HepG2 (cell line): ENCODE results near the gene PPP1R16B. TPM values are rescaled to one million over a fixed set of nuclear protein-coding genes. Genes with fewer than 3 reads are reported as not detected.

Source experiments
- ATAC-seq: fragments of 200-7000 bp; cut with Tn5 transposase; 3 replicates; pipeline ENCODE4 v1.9.1; 2020; ENCODE audit warnings: mild to moderate bottlenecking, moderate library complexity
- BruUV-seq: library from RNA; stranded (reverse); fragments of 400-500 nt; replicated peaks from 2 replicates; lab custom pipeline; 2021; lab: Mats Ljungman, UMichigan
- CTCF ChIA-PET: fragments of 300-600 bp; formaldehyde crosslinking; extraction: SDS; loops from one replicate; lab custom pipeline; 2021; ENCODE audit warnings: low total read pairs, inconsistent platforms, low intra/inter-chr PET ratio; lab: Yijun Ruan, JAX
- POLR2A ChIA-PET: fragments of 350-600 bp; sonication (Branson Sonifier 250); formaldehyde crosslinking; loops from one replicate; lab custom pipeline; 2020; ENCODE audit warnings: antibody characterized with exemption, inconsistent platforms; lab: Yijun Ruan, JAX
- DNase-seq: peaks from one replicate; pipeline ENCODE4 v3.0.0-alpha.2; 2015; ENCODE audit warnings: low spot score
- FAIRE-seq: peaks from 3 replicates; lab custom pipeline; 2011; peaks lifted over from hg19 to GRCh38; lab: Jason Lieb, UNC
- H2AFZ ChIP-seq: one replicate; pipeline ENCODE4 v1.6.1; 2011; ENCODE audit warnings: low read length, inconsistent platforms
- H3K27ac ChIP-seq: fragments of 300-600 bp; 3 replicates; pipeline ENCODE4 v1.8.0; 2011; ENCODE audit warnings: mixed run types, mild to moderate bottlenecking, mixed read lengths, low read length, inconsistent platforms; ENCODE audit not compliant: insufficient read depth; ENCODE audit errors: extremely low read length
- H3K27me3 ChIP-seq, 2 experiments: fragments of 200-600 bp in 1 of 2; 2 replicates in 1 of 2; 3 replicates in 1 of 2; pipeline versions ENCODE4 v1.6.0 to v1.8.0; 2011; ENCODE audit warnings: low read length in 2 of 2, mild to moderate bottlenecking in 2 of 2, moderate library complexity in 2 of 2, inconsistent platforms in 1 of 2; ENCODE audit not compliant: insufficient read depth in 2 of 2, control insufficient read depth in 1 of 2
- H3K36me3 ChIP-seq, 2 experiments: fragments of 200-600 bp in 1 of 2; replicated peaks in 1 of 2; 2 replicates in 1 of 2; 3 replicates in 1 of 2; pipeline versions ENCODE4 v1.5.1 to v1.8.0; 2011; ENCODE audit warnings: low read length in 2 of 2, inconsistent platforms in 1 of 2; ENCODE audit not compliant: insufficient read depth in 2 of 2, control insufficient read depth in 1 of 2
- H3K4me1 ChIP-seq: 2 replicates; pipeline ENCODE4 v1.5.1; 2012; ENCODE audit warnings: low read length, inconsistent platforms; ENCODE audit not compliant: insufficient read depth
- H3K4me2 ChIP-seq: 2 replicates; pipeline ENCODE4 v1.6.0; 2011; ENCODE audit warnings: low read depth, low read length, inconsistent platforms
- H3K4me3 ChIP-seq, 3 experiments: fragments of 200-600 bp in 1 of 3; sonication (generic), shearing (Covaris generic) in 1 of 3; replicated peaks in 1 of 3; 2 replicates each; pipeline ENCODE4 v1.5.1; 2011 to 2016; ENCODE audit warnings: low read length in 3 of 3, inconsistent platforms in 2 of 3, low read depth in 2 of 3, mild to moderate bottlenecking in 2 of 3, control low read depth in 1 of 3, mixed read lengths in 1 of 3; ENCODE audit not compliant: insufficient read depth in 1 of 3
- H3K79me2 ChIP-seq: one replicate; pipeline ENCODE4 v1.6.1; 2011; ENCODE audit warnings: low read length, inconsistent platforms; ENCODE audit not compliant: insufficient read depth
- H3K9ac ChIP-seq: 2 replicates; pipeline ENCODE4 v1.6.0; 2011; ENCODE audit warnings: mild to moderate bottlenecking, low read depth, low read length, inconsistent platforms; ENCODE audit not compliant: insufficient read depth
- H3K9me3 ChIP-seq: 2 replicates; pipeline ENCODE4 v1.5.1; 2012; ENCODE audit warnings: mild to moderate bottlenecking, low read length
- H4K20me1 ChIP-seq: 2 replicates; pipeline ENCODE4 v1.6.0; 2011; ENCODE audit warnings: inconsistent platforms, mild to moderate bottlenecking, low read length, moderate library complexity; ENCODE audit not compliant: insufficient read depth
- CHD4 ChIP-seq: fragments of 200-600 bp; sonication (generic); IDR thresholded peaks from 2 replicates; pipeline ENCODE4 v1.7.0; 2017; ENCODE audit warnings: mild to moderate bottlenecking, low read length, borderline replicate concordance
- FOXK1 ChIP-seq: sonication (generic); formaldehyde crosslinking; IDR thresholded peaks from 2 replicates; pipeline ENCODE4 v1.4.0; 2020; ENCODE audit warnings: low read depth, missing genetic modification reagents, borderline replicate concordance
- NFIB ChIP-seq: sonication (generic); formaldehyde crosslinking; IDR thresholded peaks from 2 replicates; pipeline ENCODE4 v1.9.0; 2021; ENCODE audit warnings: missing genetic modification reagents, mild to moderate bottlenecking, borderline replicate concordance
- PCBP2 ChIP-seq: fragments of 200-400 bp; formaldehyde crosslinking; optimal IDR thresholded peaks from 2 replicates; pipeline ENCODE3; 2018; ENCODE audit warnings: low read length, low read depth; ENCODE audit not compliant: poor library complexity, severe bottlenecking
- POLR2A ChIP-seq, 2 experiments: IDR thresholded peaks; 2 replicates each; pipeline ENCODE4 v1.6.1; 2011; ENCODE audit warnings: low read depth in 2 of 2, low read length in 2 of 2, mild to moderate bottlenecking in 1 of 2, moderate library complexity in 1 of 2; ENCODE audit not compliant: insufficient read depth in 1 of 2
- ZNF468 ChIP-seq: sonication (generic); formaldehyde crosslinking; IDR thresholded peaks from 2 replicates; pipeline ENCODE4 v1.8.0; 2022; ENCODE audit warnings: mild to moderate bottlenecking, moderate library complexity, missing genetic modification reagents
- ZNF629 ChIP-seq: sonication (generic); formaldehyde crosslinking; conservative IDR thresholded peaks from 2 replicates; pipeline ENCODE4 v1.5.0; 2020; ENCODE audit warnings: missing genetic modification reagents
- WGBS: methylation state at CpG from one replicate; pipeline ENCODE4 v1.1.6; 2017; ENCODE audit warnings: low lambda C conversion rate; 5-methylcytosine and 5-hydroxymethylcytosine counted together
- in situ Hi-C: cut with HindIII; loops from 2 replicates; pipeline ENCODE4 v1.10.0; 2017; ENCODE audit warnings: low pct_unique_long_range_greater_than_20kb; ENCODE audit not compliant: extremely low pct_ligation_motif_present
- intact Hi-C: fragments of 100-400 bp; cut with micrococcal nuclease; formaldehyde crosslinking; loops from one replicate; pipeline ENCODE4 v1.10.0; 2022; ENCODE audit not compliant: unreplicated experiment
- polyA plus RNA-seq, 8 experiments: library from polyadenylated mRNA; depleted of rRNA in 3 of 8; stranded (reverse) in 7 of 8; unstranded in 1 of 8; fragments of >200 nt; fragmentation: Illumina TruSeq in 4 of 8; extraction: Trizol in 4 of 8; gene quantifications; 2 replicates each; pipeline versions ENCODE4 v1.2.1 to v1.2.3, GENCODE V29; 2011 to 2016; ENCODE audit warnings: low read depth in 4 of 8, missing spikeins in 1 of 8, mixed read lengths in 1 of 8; ENCODE audit not compliant: insufficient read depth in 1 of 8
- total RNA-seq, 5 experiments: library from RNA; depleted of rRNA; stranded (reverse); fragments of >200 nt; fragmentation: Illumina TruSeq; extraction: Trizol; gene quantifications; 2 replicates each; pipeline ENCODE4 v1.2.3, GENCODE V29; 2016; ENCODE audit warnings: low read depth in 1 of 5
- TF ChIP-seq, protein P1 (sequence below): IDR thresholded peaks from 2 replicates; pipeline ENCODE4 v1.6.1; 2016; ENCODE audit warnings: low read depth, control low read depth
- TF ChIP-seq, protein P2 (sequence below): sonication (generic); formaldehyde crosslinking; IDR thresholded peaks from 2 replicates; pipeline ENCODE4 v1.4.0; 2020; ENCODE audit warnings: missing genetic modification reagents
- TF ChIP-seq, protein P3 (sequence below): IDR thresholded peaks from 2 replicates; pipeline ENCODE4 v1.6.1; 2016; ENCODE audit warnings: mild to moderate bottlenecking

The PPP1R16B gene
- total and polyA plus RNA-seq, 2 of the 13 experiments (the other 11 are each of a cell fraction or from before 2014, with no cell fraction given): 0.02 to 0.11 TPM

DNA sequence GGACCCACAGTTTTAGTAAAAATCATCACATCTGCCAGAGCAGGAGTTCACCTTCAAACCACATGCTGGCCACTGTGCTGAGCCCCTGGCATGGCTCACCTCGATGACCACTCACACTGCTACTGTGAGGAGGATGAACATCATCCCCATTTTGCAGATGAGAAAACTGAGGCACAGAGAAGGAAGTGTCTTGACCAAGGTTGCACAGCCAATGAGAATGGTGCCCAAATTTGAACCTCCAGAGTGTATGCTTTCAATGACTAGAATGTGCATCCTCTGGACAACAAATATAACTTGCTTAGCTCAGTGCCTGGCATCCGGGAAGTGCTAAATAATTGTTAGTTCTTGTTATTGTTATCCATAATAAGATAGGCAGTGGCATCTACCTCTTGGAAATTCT lies 83.6 kb downstream of the PPP1R16B start:
- no peak overlapping the region for H3K4me2 ChIP-seq
- H4K20me1 ChIP-seq: no peaks in the 10 kb centered on the region
- POLR2A ChIA-PET: no interaction called here
- H3K9me3 ChIP-seq: no peaks in the 10 kb centered on the region
- H3K27me3 ChIP-seq: peaks cover 8% of the 10 kb centered on the region in 2 experiments; a peak in 3 of 5 replicates
- no peaks in the 10 kb centered on the region for H3K36me3 ChIP-seq
- in situ Hi-C loops: no loop called here
- H2AFZ ChIP-seq: no peak overlapping the region
- CTCF ChIA-PET: no interaction called here
- intact Hi-C loops: no loop called here
- no peak for FAIRE-seq
- ATAC-seq: no peak
- 48% methylated on average over 2 of the region's 2 CpGs for WGBS
- BruUV-seq: no TSS peak
- peaks cover 21% of the 10 kb centered on the region for H3K4me1 ChIP-seq
- H3K9ac ChIP-seq: no peak overlapping the region
- no peak overlapping the region for H3K27ac ChIP-seq
- H3K4me3 ChIP-seq: no peak overlapping the region
- TF ChIP-seq, protein P1, sequence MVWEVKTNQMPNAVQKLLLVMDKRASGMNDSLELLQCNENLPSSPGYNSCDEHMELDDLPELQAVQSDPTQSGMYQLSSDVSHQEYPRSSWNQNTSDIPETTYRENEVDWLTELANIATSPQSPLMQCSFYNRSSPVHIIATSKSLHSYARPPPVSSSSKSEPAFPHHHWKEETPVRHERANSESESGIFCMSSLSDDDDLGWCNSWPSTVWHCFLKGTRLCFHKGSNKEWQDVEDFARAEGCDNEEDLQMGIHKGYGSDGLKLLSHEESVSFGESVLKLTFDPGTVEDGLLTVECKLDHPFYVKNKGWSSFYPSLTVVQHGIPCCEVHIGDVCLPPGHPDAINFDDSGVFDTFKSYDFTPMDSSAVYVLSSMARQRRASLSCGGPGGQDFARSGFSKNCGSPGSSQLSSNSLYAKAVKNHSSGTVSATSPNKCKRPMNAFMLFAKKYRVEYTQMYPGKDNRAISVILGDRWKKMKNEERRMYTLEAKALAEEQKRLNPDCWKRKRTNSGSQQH (CRISPR knock-in tag): no peak
- TF ChIP-seq, protein P2, sequence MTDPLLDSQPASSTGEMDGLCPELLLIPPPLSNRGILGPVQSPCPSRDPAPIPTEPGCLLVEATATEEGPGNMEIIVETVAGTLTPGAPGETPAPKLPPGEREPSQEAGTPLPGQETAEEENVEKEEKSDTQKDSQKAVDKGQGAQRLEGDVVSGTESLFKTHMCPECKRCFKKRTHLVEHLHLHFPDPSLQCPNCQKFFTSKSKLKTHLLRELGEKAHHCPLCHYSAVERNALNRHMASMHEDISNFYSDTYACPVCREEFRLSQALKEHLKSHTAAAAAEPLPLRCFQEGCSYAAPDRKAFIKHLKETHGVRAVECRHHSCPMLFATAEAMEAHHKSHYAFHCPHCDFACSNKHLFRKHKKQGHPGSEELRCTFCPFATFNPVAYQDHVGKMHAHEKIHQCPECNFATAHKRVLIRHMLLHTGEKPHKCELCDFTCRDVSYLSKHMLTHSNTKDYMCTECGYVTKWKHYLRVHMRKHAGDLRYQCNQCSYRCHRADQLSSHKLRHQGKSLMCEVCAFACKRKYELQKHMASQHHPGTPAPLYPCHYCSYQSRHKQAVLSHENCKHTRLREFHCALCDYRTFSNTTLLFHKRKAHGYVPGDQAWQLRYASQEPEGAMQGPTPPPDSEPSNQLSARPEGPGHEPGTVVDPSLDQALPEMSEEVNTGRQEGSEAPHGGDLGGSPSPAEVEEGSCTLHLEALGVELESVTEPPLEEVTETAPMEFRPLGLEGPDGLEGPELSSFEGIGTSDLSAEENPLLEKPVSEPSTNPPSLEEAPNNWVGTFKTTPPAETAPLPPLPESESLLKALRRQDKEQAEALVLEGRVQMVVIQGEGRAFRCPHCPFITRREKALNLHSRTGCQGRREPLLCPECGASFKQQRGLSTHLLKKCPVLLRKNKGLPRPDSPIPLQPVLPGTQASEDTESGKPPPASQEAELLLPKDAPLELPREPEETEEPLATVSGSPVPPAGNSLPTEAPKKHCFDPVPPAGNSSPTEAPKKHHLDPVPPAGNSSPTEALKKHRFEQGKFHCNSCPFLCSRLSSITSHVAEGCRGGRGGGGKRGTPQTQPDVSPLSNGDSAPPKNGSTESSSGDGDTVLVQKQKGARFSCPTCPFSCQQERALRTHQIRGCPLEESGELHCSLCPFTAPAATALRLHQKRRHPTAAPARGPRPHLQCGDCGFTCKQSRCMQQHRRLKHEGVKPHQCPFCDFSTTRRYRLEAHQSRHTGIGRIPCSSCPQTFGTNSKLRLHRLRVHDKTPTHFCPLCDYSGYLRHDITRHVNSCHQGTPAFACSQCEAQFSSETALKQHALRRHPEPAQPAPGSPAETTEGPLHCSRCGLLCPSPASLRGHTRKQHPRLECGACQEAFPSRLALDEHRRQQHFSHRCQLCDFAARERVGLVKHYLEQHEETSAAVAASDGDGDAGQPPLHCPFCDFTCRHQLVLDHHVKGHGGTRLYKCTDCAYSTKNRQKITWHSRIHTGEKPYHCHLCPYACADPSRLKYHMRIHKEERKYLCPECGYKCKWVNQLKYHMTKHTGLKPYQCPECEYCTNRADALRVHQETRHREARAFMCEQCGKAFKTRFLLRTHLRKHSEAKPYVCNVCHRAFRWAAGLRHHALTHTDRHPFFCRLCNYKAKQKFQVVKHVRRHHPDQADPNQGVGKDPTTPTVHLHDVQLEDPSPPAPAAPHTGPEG (CRISPR knock-in tag): no peak
- TF ChIP-seq POLR2A (IDR thresholded peaks at IDR 0.05; ENCODE audit: insufficient read depth in 1 of 2, low read depth in 2 of 2, low read length in 2 of 2) (no peak), CHD4 (0 out of 2 replicates have a peak, but pooled peaks have one; percentile 30), PCBP2 (no peak), NFIB (CRISPR knock-in tag) (no peak), FOXK1 (no peak), ZNF468 (CRISPR knock-in tag) (no peak), ZNF629 (CRISPR knock-in tag) (peak; percentile 92)
- TF ChIP-seq, protein P3, sequence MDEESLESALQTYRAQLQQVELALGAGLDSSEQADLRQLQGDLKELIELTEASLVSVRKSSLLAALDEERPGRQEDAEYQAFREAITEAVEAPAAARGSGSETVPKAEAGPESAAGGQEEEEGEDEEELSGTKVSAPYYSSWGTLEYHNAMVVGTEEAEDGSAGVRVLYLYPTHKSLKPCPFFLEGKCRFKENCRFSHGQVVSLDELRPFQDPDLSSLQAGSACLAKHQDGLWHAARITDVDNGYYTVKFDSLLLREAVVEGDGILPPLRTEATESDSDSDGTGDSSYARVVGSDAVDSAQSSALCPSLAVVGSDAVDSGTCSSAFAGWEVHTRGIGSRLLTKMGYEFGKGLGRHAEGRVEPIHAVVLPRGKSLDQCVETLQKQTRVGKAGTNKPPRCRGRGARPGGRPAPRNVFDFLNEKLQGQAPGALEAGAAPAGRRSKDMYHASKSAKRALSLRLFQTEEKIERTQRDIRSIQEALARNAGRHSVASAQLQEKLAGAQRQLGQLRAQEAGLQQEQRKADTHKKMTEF (CRISPR knock-in tag): no peak
- H3K79me2 ChIP-seq: no peaks in the 10 kb centered on the region
- DNase-seq: no peak
